NCI-H1417 (cell line): ENCODE results near the gene IGFBP4.

Experiments used
- DNase-seq, 3 experiments: peaks; one replicate each; lab custom pipeline; 2025; lab: John Stamatoyannopoulos, UW

IGFBP4 gene

GRCh38 chr17:40471846-40472732 is 28.8 kb downstream of the IGFBP4 start:
- DNase-seq: no peak

DNA sequence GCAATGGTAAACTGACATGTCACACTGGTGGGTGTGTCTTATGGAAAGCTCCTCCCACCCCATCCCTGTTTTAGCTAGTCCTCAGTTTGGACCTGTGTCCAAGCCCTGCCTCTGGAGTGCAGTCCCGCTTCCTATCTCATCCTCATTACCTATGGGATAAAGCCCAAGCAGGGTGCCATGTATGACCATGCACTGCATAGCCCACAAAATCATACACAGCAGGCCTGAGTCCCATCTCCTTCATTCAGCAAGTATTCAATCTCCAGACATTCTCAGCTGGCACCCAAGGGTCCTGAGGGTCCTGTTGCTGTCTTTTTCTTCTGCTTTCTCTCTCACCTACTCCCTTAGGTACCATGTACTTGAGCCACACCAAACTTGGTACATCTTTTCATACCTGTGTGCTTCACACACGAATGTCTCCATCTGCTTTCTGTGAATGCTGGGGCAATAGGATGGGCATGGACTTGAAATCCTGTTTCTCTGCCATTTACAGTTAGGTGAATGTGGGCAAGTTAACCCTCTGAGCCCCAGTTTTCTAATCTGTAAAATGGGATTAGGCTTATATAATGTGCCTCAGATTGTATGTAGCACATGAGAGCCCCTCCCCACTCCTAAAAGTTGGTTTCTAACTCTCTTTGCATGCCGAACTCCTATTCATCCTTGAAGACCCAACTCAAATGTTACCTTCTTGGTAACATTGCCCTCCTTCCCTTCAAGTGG is 29.6 kb downstream of the IGFBP4 start:
- no peak for DNase-seq

DNA sequence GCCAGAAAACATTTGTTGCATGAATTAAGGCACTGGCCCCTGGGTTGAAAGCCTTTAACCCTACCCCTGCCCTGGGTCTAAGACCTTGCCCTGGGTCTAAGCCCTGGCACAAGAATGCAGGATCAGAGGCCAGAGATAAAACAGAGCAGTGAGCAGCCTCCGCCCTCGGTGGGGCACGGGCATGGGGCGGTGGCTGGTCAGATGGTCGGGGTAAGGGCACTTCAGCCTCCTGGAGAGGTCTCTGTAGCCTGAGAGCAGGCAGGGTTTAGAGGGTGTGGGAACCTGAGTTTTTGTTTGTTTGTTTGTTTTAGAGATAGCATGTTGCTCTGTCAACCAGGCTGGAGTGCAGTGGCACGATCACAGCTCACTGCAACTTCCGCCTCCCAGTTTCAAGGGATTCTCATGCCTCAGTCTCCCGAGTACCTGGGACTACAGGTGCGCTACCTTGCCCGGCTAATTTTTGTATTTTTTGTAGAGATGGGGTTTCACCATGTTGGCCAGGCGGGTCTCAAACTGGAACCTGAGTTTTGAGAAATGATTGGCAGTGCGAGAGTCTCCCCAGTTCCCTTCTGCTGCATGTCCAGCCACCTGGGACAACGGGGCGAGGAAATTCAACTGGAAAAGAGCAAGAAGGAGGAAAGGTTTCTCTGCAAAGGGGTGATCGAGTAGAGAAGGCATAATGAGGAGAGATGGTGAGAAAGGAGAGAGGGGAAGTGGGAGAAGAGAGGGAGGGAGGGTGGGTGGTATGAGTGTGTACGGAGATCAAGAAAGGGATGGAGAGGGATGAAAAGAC is 30.5 kb downstream of the IGFBP4 start:
- DNase-seq: peak in 1 of 3 experiments; percentile 4

DNA sequence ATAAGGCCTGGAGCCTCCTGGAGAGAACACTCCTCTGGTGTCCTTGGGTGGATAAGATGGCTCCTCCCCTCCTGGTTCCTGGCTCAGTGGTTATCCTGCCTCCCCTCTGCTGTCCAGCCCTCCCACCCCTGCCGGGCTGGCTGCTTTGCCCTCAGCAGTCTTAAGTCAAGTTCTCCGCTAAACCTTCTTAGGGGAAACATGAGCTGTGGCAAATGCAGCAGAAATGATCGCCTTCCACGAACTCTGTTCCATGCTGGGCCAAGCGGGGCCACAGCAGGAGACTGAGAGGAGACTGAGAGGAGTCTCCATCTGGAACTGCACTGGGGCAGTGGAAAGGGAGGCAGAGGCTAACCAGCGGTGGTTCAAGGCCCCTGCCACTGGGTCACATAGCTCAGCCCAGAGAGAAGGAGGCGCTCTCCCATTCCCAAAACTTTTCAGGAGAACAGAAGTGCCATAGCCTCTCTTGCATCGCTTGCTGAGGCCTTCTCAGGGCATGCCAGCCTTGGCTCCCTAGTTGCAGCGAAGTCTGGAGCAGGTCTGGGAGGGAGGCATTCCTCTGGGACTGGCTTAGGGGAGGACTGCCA is 31.3 kb downstream of the IGFBP4 start:
- no peak for DNase-seq

GRCh38 chr17:40475234-40475908 is 32.1 kb downstream of the IGFBP4 start:
- DNase-seq: no peak

DNA sequence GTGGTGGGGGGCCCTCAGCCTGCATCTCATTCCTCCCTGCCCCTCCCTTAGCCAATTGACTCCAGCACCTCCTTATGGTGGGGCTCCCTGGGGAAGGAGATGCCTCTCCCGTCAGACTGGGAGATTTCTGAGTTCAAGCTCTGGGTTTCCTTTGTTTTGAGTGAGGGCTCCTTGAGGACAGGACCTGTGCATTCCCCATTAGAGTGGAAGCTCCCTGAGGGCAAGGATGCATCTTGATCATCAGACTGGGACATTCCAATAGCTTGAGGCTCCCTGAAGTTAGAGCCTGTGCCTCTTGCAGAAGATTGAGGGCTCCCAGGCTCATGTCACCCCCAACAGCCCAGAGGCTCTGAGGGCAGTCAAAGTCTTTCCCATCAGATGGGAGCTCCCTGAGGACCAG is 34.5 kb downstream of the IGFBP4 start:
- no peak for DNase-seq

DNA sequence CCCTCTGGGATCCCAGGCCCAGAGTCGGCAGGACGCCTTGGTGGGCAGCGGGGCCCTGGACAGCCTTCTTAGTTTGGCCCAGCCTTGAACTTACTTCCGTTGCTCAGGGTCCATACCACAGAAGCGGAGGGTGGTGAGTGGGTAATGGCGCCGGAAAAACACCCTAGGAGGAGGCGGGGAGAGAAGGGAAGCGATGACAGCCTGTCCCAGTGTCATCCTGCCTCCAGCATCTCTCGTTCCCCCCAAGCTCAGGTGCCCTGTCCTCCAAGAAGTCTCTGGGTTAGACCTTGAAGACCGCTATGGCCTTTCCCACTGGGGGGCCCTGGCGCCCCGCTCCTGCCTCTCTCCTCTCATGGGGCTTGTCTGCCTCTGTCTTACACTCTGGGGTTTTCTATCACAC is 35.2 kb downstream of the IGFBP4 start:
- no peak for DNase-seq

DNA sequence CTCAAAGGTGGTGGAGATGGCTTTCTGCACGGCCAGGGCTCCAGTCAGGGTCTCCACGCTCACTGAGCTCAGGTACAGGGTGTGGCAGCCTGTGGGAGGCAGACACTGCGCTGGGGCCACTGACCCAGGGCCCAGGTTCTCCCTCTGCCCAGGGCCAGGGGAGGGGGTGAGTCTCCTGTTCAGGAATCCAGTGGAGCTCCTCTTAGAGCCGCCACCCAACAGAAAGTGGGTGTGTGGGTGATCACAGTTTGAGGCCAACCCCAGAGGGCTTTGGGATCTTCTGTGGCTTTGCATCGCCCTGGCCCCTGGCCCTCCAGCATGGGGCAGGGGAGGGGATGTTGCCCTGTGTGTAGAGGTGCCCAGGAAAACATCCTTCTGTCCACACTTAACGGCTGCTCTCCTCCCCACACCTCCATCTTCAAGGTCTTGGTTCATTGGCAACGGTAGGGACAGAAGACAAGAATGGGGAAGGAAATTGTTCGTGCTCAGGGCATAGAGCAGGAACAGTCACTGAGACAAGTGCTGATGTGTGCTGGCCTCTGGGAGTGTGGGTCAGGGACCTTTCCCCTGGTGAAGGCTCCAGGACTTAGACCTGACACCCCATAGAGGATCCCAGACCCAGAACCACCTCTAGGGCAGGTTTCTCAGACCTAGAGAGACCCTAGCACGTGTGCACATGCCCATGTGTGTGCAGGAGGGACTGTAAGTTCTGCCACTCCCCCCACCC is 36.7 kb downstream of the IGFBP4 start:
- DNase-seq: no peak

DNA sequence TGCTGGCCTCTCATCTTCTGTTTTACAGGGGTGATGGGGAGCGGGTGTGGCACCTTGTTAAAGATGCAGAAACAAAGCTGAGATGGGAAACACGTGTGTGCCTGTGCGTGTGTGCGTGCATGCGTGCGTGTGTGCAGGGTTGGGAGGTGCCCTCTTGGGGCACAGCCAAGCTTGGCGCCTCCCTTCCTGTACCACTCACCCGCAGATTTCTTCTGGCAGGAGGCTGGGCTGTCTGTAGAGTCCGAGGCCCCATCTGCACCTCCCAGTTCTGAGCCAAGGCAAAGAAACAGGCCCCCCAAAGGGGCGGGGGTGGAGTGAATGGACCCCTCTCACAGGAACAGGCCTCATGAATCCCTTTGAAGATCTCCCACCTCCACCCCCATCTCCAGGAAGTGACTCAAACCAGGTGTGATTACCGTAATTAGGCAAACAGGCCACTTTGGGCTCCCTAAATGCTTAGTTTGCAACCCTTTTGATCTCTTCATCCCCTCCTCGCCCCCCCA is 37.3 kb downstream of the IGFBP4 start:
- peak in 2 of 3 experiments; percentile 16 to 47 for DNase-seq

DNA sequence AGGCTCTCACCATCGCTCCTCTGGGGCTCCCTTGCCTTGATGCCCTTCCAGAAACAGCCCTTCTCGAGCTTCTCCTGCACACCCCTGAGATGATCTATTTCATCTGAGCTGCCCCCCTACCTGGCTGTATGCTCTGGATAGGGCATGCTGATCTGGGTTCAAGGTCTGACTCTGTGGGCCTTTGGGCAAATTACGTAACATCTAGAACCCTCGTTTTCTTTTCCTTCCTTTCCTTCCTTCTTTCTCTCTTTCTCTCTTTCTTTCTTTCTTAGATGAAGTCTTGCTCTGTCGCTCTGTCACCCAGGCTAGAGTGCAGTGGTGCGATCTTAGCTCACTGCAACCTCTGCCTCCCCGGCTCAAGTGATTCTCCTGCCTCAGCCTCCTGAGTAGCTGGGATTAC is 37.9 kb downstream of the IGFBP4 start:
- no peak for DNase-seq

- no peak for DNase-seq
These were observed 39.5 kb downstream of the IGFBP4 start for GRCh38 chr17:40482722-40483121.

DNA sequence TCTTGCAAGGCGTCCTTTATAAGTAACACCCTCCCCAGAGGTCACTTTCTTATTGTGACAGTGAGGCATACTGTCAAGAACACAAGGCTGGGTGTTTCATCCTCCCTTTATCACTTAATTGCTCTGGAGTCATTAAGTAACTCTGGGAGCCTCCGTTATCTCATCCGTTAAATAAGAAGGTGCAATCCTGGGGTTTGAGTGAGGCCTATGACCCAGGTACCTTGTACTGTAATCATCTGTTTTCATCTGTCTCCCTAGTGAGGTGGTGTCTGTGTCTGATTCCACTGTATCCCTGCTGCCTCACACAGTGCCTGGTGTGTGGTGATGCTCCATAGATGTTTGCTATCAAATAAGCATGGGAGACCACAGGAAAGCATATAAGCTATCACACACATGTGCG is 40.4 kb downstream of the IGFBP4 start:
- no peak for DNase-seq

GRCh38 chr17:40484285-40484972 is 41.2 kb downstream of the IGFBP4 start:
- DNase-seq: no peak

- no peak for DNase-seq
These were observed 41.8 kb downstream of the IGFBP4 start for GRCh38 chr17:40484973-40485530.

GRCh38 chr17:40485851-40486521 is 42.7 kb downstream of the IGFBP4 start:
- no peak for DNase-seq

GRCh38 chr17:40486522-40487370 is 43.5 kb downstream of the IGFBP4 start:
- no peak for DNase-seq

GRCh38 chr17:40487371-40488020 is 44.2 kb downstream of the IGFBP4 start:
- no peak for DNase-seq
